ENCODE measurements around the gene SLC24A3. TPM values are rescaled to one million over a fixed set of nuclear protein-coding genes. Genes with fewer than 3 reads are reported as not detected.

SLC24A3 gene
- total and polyA plus RNA-seq, 2 of the 13 experiments (the other 11 are each of a cell fraction or from before 2014, with no cell fraction given), result not detected

DNA sequence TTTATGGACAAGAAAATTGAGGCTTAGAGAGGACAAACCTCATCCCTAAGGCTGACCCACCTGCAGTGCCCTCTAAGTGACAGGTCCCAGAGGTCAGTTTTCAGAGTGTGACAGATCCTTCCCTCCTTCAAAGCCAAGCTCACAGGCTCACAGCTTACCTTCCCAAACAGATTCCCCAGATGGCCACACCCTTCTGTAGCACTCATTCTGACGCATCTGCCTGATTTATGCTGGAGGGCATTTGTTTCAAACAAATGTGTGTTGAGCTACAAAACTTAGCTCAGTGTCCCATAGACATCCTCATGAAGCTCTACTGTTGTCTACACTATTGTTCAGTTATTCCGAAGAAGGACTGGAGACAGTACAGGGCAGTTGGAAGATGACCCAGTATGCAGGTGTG is 485.0 kb downstream of the SLC24A3 start:
- intact Hi-C loops (cut with micrococcal nuclease; ENCODE audit: unreplicated experiment) (no loop called here), in situ Hi-C loops (cut with HindIII; ENCODE audit: extremely low pct_ligation_motif_present, low pct_unique_long_range_greater_than_20kb) (no loop called here)
- no TSS peak for BruUV-seq (replicated peaks)
- Histone ChIP-seq H3K4me2 (ENCODE audit: low read depth, low read length) (no peak overlapping the region), H3K27me3 (ENCODE audit: control insufficient read depth in 1 of 2, insufficient read depth in 2 of 2, low read length in 2 of 2) (0 out of 5 replicates have a peak, but pooled peaks cover 0 to 8% of the 10 kb centered on the region in 2 experiments), H2AFZ (ENCODE audit: low read length) (no peak overlapping the region), H3K27ac (ENCODE audit: extremely low read length, insufficient read depth, low read length) (no peak overlapping the region), H3K9me3 (ENCODE audit: low read length) (peaks cover 4% of the 10 kb centered on the region; the same call in 1 of the 2 replicates), H3K4me3 (replicated peaks in 1 of 3; ENCODE audit: insufficient read depth in 1 of 3, low read depth in 2 of 3, low read length in 3 of 3) (no peak overlapping the region), H4K20me1 (ENCODE audit: insufficient read depth, low read length) (no peaks in the 10 kb centered on the region), H3K9ac (ENCODE audit: insufficient read depth, low read depth, low read length) (no peak overlapping the region), H3K4me1 (ENCODE audit: insufficient read depth, low read length) (no peaks in the 10 kb centered on the region), H3K79me2 (ENCODE audit: insufficient read depth, low read length) (no peaks in the 10 kb centered on the region), H3K36me3 (replicated peaks in 1 of 2; ENCODE audit: control insufficient read depth in 1 of 2, insufficient read depth in 2 of 2, low read length in 2 of 2) (no peaks in the 10 kb centered on the region)
- WGBS (ENCODE audit: low lambda C conversion rate), result 9% methylated on average over 2 of the region's 2 CpGs
- FAIRE-seq (no peak), DNase-seq (ENCODE audit: low spot score) (no peak), ATAC-seq (no peak)
- TF ChIP-seq ZNF703 (CRISPR knock-in tag; IDR thresholded peaks at IDR 0.05; ENCODE audit: borderline replicate concordance), result no peak
- no peak for TF ChIP-seq ZFP1 (CRISPR knock-in tag; IDR thresholded peaks at IDR 0.05)
- TF ChIP-seq ZNF839 (CRISPR knock-in tag; IDR thresholded peaks at IDR 0.05; ENCODE audit: borderline replicate concordance), result no peak
- no peak for TF ChIP-seq ZNF335 (CRISPR knock-in tag; IDR thresholded peaks at IDR 0.05)
- TF ChIP-seq CAMTA2 (CRISPR knock-in tag; IDR thresholded peaks at IDR 0.05; ENCODE audit: borderline replicate concordance), result no peak
- no peak for TF ChIP-seq ZNF790 (CRISPR knock-in tag; IDR thresholded peaks at IDR 0.05; ENCODE audit: borderline replicate concordance)
- TF ChIP-seq THYN1 (CRISPR knock-in tag; IDR thresholded peaks at IDR 0.05; ENCODE audit: borderline replicate concordance, low read depth), result no peak
- TF ChIP-seq, protein P1, sequence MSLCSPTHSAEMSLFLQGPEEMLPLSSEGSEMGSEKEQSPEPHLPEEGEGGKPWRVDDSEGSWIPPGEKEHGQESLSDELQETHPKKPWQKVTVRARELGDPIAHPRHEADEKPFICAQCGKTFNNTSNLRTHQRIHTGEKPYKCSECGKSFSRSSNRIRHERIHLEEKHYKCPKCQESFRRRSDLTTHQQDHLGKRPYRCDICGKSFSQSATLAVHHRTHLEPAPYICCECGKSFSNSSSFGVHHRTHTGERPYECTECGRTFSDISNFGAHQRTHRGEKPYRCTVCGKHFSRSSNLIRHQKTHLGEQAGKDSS (CRISPR knock-in tag; IDR thresholded peaks at IDR 0.05; ENCODE audit: borderline replicate concordance, low read depth), result no peak
- TF ChIP-seq, protein P2, sequence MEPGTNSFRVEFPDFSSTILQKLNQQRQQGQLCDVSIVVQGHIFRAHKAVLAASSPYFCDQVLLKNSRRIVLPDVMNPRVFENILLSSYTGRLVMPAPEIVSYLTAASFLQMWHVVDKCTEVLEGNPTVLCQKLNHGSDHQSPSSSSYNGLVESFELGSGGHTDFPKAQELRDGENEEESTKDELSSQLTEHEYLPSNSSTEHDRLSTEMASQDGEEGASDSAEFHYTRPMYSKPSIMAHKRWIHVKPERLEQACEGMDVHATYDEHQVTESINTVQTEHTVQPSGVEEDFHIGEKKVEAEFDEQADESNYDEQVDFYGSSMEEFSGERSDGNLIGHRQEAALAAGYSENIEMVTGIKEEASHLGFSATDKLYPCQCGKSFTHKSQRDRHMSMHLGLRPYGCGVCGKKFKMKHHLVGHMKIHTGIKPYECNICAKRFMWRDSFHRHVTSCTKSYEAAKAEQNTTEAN (CRISPR knock-in tag; conservative IDR thresholded peaks at IDR 0.05), result no peak
- TF ChIP-seq PCBP2 (optimal IDR thresholded peaks at IDR 0.05; ENCODE audit: low read depth, low read length, poor library complexity, severe bottlenecking), result no peak
- no peak for TF ChIP-seq BCL6 (CRISPR knock-in tag; IDR thresholded peaks at IDR 0.05)
- no peak for TF ChIP-seq ETV6 (CRISPR knock-in tag; conservative IDR thresholded peaks at IDR 0.05)
- no peak for TF ChIP-seq POLR2AphosphoS5 (IDR thresholded peaks at IDR 0.05; ENCODE audit: low read depth, low read length)
- TF ChIP-seq ZNF83 (CRISPR knock-in tag; IDR thresholded peaks at IDR 0.05; ENCODE audit: borderline replicate concordance), result no peak
- TF ChIP-seq, protein P3, sequence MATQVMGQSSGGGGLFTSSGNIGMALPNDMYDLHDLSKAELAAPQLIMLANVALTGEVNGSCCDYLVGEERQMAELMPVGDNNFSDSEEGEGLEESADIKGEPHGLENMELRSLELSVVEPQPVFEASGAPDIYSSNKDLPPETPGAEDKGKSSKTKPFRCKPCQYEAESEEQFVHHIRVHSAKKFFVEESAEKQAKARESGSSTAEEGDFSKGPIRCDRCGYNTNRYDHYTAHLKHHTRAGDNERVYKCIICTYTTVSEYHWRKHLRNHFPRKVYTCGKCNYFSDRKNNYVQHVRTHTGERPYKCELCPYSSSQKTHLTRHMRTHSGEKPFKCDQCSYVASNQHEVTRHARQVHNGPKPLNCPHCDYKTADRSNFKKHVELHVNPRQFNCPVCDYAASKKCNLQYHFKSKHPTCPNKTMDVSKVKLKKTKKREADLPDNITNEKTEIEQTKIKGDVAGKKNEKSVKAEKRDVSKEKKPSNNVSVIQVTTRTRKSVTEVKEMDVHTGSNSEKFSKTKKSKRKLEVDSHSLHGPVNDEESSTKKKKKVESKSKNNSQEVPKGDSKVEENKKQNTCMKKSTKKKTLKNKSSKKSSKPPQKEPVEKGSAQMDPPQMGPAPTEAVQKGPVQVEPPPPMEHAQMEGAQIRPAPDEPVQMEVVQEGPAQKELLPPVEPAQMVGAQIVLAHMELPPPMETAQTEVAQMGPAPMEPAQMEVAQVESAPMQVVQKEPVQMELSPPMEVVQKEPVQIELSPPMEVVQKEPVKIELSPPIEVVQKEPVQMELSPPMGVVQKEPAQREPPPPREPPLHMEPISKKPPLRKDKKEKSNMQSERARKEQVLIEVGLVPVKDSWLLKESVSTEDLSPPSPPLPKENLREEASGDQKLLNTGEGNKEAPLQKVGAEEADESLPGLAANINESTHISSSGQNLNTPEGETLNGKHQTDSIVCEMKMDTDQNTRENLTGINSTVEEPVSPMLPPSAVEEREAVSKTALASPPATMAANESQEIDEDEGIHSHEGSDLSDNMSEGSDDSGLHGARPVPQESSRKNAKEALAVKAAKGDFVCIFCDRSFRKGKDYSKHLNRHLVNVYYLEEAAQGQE (IDR thresholded peaks at IDR 0.05; ENCODE audit: borderline replicate concordance in 1 of 2, low read depth in 1 of 2, low read length in 2 of 2), result no peak
- no peak for TF ChIP-seq ZNF776 (CRISPR knock-in tag; IDR thresholded peaks at IDR 0.05)
- TF ChIP-seq MZF1 (CRISPR knock-in tag; IDR thresholded peaks at IDR 0.05; ENCODE audit: borderline replicate concordance), result no peak
- no peak for TF ChIP-seq JUN (CRISPR knock-in tag; IDR thresholded peaks at IDR 0.05)
- TF ChIP-seq EEA1 (CRISPR knock-in tag; IDR thresholded peaks at IDR 0.05; ENCODE audit: borderline replicate concordance), result no peak
- POLR2A ChIA-PET, result no interaction called here
- CTCF ChIA-PET (ENCODE audit: low intra/inter-chr PET ratio, low total read pairs), result no interaction called here
